ENCODE data around the gene CDH23. TPM values are rescaled to one million over a fixed set of nuclear protein-coding genes. Genes with fewer than 3 reads are reported as not detected.

CDH23 gene
- total and polyA plus RNA-seq, 9 of the 15 experiments (the other 6 are each of a cell fraction or from before 2014, with no cell fraction given): 0.18 to 1.2 (median 0.47) TPM

GRCh38 chr10:71863203-71863602 lies 466.5 kb downstream of the CDH23 start (continued):
- TF ChIP-seq ZBTB33 (CRISPR knock-in tag; IDR thresholded peaks at IDR 0.05) (no peak), ZFP91 (CRISPR knock-in tag; IDR thresholded peaks at IDR 0.05) (no peak), FOSL1 (tag; conservative IDR thresholded peaks at IDR 0.05) (peak; percentile 78), CBFA2T3 (IDR thresholded peaks at IDR 0.05) (no peak), ARID1B (IDR thresholded peaks at IDR 0.05) (0 out of 2 replicates have a peak, but pooled peaks have one; percentile 28), PTTG1 (tag; IDR thresholded peaks at IDR 0.05; ENCODE audit: low read depth) (peak; percentile 58; the same call in 1 of the 2 replicates), GATA2 (CRISPR knock-in tag; IDR thresholded peaks at IDR 0.05) (peak; percentile 59; the same call in 1 of the 2 replicates), ATF7 (IDR thresholded peaks at IDR 0.05) (0 out of 2 replicates have a peak, but pooled peaks have one; percentile 9), HDAC1 (IDR thresholded peaks at IDR 0.05) (no peak), NR2C1 (IDR thresholded peaks at IDR 0.05) (no peak), NR2C1 (tag; IDR thresholded peaks at IDR 0.05) (peak; percentile 26; the same call in 1 of the 2 replicates), TRIM25 (IDR thresholded peaks at IDR 0.05; ENCODE audit: borderline replicate concordance) (no peak), NR2C2 (CRISPR knock-in tag; IDR thresholded peaks at IDR 0.05) (no peak), NR2C2 (tag; IDR thresholded peaks at IDR 0.05) (0 out of 2 replicates have a peak, but pooled peaks have one; percentile 3), RBM17 (IDR thresholded peaks at IDR 0.05; ENCODE audit: borderline replicate concordance, low read depth, low read length) (no peak), CTCFL (IDR thresholded peaks at IDR 0.05; ENCODE audit: borderline replicate concordance, insufficient read depth, low read depth, low read length, poor library complexity, severe bottlenecking) (no peak), ZNF143 (CRISPR knock-in tag; IDR thresholded peaks at IDR 0.05) (no peak), JUN (IDR thresholded peaks at IDR 0.05; ENCODE audit: borderline replicate concordance, low read depth, low read length) (0 out of 2 replicates have a peak, but pooled peaks have one; percentile 38), JUN (CRISPR knock-in tag; IDR thresholded peaks at IDR 0.05; ENCODE audit: borderline replicate concordance) (no peak)
